HG03108 (cell line): ENCODE measurements around the gene SNTG2.

Source experiments
- ATAC-seq: cut with Tn5 transposase; IDR thresholded peaks from one replicate; pipeline ENCODE4 v1.9.1; 2021; ENCODE audit warnings: moderate library complexity; ENCODE audit not compliant: unreplicated experiment

Gene SNTG2

GRCh38 chr2:926259-926793 is 24.3 kb upstream of the SNTG2 start:
- no peak for ATAC-seq

GRCh38 chr2:926896-927295 is 23.8 kb upstream of the SNTG2 start:
- no peak for ATAC-seq

- no peak for ATAC-seq
These were observed 21.5 kb upstream of the SNTG2 start for GRCh38 chr2:929011-929735.

- ATAC-seq: no peak
These were observed 20.7 kb upstream of the SNTG2 start for GRCh38 chr2:929925-930324.

GRCh38 chr2:930935-931334 is 19.7 kb upstream of the SNTG2 start:
- ATAC-seq: no peak

GRCh38 chr2:932320-933115 is 18.1 kb upstream of the SNTG2 start:
- no peak for ATAC-seq

GRCh38 chr2:933734-934295 is 16.8 kb upstream of the SNTG2 start:
- no peak for ATAC-seq

GRCh38 chr2:937530-937929 is 13.1 kb upstream of the SNTG2 start:
- ATAC-seq: no peak

- ATAC-seq: no peak
These were observed 12.3 kb upstream of the SNTG2 start for GRCh38 chr2:938181-939005.

GRCh38 chr2:939936-940601 is 10.6 kb upstream of the SNTG2 start:
- ATAC-seq: no peak

- no peak for ATAC-seq
These were observed 8.8 kb upstream of the SNTG2 start for GRCh38 chr2:941871-942270.

- ATAC-seq: no peak
These were observed 7.7 kb upstream of the SNTG2 start for GRCh38 chr2:942775-943460.

GRCh38 chr2:943461-943797 is 7.2 kb upstream of the SNTG2 start:
- no peak for ATAC-seq

- no peak for ATAC-seq
These were observed 6.8 kb upstream of the SNTG2 start for GRCh38 chr2:943821-944220.

- no peak for ATAC-seq
These were observed 6.0 kb upstream of the SNTG2 start for GRCh38 chr2:944693-945092.

GRCh38 chr2:945104-945503 is 5.5 kb upstream of the SNTG2 start:
- ATAC-seq: no peak

- ATAC-seq: peak; percentile 55
These were observed 4.3 kb upstream of the SNTG2 start for GRCh38 chr2:946073-946948.

- ATAC-seq: no peak
These were observed 1.1 kb upstream of the SNTG2 start for GRCh38 chr2:949384-950079.
